GM21447 (cell line): ENCODE results near the gene BLTP2.
A peak's percentile ranks its signal among the peaks of the same experiment; 100 is the strongest.
"Not testable (repeated sequence)": the region's sequence is repeated elsewhere in the genome, so short reads cannot be mapped to it uniquely, and the experiment has no call there.

Experiments used
- ATAC-seq: cut with Tn5 transposase; IDR thresholded peaks from one replicate; pipeline ENCODE4 v1.9.1; 2021; ENCODE audit not compliant: unreplicated experiment

The BLTP2 gene

GRCh38 chr17:28648698-28649097 is 3.7 kb upstream of the BLTP2 start:
- no peak for ATAC-seq

GRCh38 chr17:28646039-28646754 is 1.2 kb upstream of the BLTP2 start:
- ATAC-seq = no peak

DNA sequence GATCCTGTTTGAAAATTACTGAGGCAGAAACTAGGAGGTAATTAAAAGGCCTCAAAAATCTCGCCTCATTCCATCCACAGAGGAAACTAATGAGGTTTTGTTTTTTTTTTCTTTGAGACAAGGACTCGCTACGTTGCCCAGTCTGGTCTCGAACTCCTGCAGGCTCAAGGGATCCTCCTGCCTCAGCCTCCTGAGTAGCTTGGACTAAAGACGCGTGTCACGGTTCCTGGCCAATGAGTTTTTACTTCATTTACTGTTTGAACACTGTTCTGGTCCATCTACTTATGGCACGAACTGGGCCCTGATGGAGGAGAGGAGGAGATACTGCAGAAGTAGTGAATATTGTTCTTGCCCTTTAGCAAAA is 600 bp upstream of the BLTP2 start:
- no peak for ATAC-seq

- ATAC-seq = peak; percentile 30
Observed at GRCh38 chr17:28643983-28644786, 773 bp downstream of the BLTP2 start.

- ATAC-seq = no peak
Observed at GRCh38 chr17:28641579-28641978, 3.4 kb downstream of the BLTP2 start.

DNA sequence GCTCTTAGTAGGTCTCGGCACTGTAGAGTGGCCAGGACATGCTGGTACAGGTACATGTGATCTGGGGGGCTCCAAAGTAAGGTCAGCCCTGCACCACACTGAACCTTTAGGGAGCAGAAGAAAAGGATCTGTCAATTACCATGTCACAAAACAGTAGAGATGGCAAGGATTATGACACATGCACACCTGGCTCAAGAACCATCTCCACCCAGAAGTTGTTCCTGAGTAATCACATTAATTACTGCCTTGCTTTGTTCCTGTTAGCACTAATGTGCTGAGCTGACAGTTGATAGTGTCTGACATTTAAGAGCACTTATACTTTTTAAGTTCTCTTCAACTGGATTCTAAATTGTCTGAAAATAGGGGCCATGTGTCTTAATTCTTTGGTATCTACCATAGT is 9.5 kb downstream of the BLTP2 start:
- ATAC-seq = no peak

GRCh38 chr17:28634206-28634865 is 10.6 kb downstream of the BLTP2 start:
- no peak for ATAC-seq

GRCh38 chr17:28626818-28627217 is 18.1 kb downstream of the BLTP2 start:
- no peak for ATAC-seq

DNA sequence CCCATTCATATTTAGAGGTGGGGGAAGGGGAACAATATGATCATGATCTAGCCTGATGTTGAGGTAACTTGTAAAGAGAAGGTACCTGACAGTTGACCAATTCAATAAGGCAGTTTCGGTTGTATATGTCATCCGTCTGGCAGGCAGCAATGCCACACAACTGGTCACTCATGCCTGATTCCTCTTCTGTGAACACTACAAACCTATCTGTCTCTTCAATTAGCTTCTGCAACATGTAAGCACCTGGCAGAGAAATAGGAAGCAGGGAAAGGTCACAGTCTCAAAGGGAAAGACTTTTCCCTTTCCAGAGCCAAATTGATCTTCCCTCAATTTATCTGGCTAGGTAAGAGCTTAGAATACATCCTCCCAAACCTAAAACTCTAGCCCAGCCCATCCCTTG is 20.8 kb downstream of the BLTP2 start:
- ATAC-seq = no peak

DNA sequence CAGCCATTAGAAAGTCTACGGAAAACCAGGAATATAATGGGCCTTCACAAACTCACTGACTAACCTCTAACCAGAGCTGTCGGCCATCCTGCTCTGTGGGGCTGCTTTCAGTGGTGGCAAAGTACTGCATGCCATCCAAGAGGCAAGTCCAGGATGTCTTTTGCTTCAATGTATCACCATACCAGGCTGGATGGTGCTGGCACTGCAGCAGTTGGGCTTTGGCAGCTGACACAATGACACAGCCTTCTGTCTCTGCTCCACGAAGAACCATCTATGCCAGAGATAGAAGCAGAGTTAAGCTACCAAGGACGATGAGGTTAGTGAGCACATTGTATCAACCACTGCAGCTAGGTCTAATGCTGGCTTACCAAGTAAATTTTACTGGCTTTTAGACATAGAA is 21.3 kb downstream of the BLTP2 start:
- ATAC-seq = no peak

GRCh38 chr17:28622186-28622585 is 22.8 kb downstream of the BLTP2 start:
- ATAC-seq = no peak

GRCh38 chr17:28620010-28620409 is 24.9 kb downstream of the BLTP2 start:
- no peak for ATAC-seq

- no peak for ATAC-seq
Observed at GRCh38 chr17:28618464-28618863, 26.5 kb downstream of the BLTP2 start.

DNA sequence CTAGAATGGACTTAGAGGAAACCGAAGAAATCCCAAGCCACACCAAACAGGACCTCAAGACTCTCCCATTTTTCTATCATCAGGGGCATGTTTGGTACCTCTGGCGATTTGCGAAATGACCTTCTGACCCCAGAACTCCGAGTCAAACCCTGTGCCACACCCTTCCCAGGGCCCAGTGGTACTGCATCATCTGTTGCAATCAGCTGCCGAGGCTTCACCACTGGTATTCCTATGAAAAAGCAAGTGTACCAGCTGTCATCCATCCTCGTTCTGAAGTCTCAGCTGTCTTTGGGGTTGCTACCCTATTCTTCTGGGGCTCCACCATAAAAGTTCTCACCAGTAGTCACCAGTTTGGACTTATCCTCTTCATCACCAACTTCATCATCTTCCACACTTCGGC is 28.7 kb downstream of the BLTP2 start:
- ATAC-seq = no peak

DNA sequence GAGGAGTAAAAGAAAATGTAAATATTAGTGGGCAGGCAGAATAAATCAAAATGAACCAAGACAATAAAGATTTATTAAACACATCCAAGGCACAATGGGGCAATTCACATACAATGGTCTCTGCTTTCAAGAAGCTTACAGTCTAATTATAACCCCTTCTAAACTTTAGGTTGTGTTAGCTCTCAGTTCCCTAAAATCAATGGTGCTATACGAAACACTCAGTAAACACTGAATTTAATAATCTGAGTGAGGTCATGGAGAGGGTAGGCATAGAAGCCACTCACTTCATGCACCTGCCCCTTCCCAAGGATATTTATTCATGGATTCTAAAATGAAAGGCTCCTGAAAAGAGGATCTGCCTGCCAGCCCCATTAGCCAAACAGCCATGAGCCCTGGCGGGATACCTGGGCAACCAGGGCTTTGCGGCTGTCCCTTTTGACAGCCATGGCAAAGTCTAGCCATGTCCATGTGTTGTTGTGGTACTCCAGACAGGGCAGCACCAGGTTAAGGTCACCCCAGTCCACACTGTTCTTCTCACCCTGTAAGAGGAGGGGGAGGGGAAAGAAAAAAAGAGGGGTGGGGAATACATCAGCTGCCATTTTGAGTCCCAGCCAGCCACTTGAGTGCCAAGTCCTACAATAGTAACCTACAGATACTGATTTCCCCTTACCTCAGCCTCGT is 29.6 kb downstream of the BLTP2 start:
- no peak for ATAC-seq

DNA sequence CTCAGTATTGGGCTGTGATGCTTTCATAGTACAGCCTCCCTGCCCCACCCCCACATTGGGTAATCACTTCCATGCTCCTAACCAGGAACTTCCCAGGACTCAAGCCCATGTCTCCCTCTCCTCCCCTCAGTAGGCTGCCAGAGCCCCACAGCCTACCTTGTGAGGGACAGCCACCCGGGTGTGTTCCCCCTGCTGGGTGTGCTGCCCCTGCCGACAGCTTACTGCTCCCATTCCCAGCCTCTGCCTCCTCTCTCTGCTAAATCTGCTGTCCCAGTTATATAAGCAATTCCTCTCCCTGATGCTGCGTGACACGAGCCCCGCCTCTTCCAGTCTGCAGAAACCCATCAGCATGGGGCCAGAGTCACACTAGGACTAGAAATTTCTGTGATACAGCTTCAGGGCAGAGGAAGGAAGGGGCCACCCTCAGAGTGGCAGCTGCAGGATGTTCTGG is 31.0 kb downstream of the BLTP2 start, which contains the start of gene RSKR:
Gene RSKR, minus strand, starts transcription at position 255 of the 451 bp plus-strand sequence. Its CDS starts 24 bp downstream, at position 231.
- no peak for ATAC-seq

DNA sequence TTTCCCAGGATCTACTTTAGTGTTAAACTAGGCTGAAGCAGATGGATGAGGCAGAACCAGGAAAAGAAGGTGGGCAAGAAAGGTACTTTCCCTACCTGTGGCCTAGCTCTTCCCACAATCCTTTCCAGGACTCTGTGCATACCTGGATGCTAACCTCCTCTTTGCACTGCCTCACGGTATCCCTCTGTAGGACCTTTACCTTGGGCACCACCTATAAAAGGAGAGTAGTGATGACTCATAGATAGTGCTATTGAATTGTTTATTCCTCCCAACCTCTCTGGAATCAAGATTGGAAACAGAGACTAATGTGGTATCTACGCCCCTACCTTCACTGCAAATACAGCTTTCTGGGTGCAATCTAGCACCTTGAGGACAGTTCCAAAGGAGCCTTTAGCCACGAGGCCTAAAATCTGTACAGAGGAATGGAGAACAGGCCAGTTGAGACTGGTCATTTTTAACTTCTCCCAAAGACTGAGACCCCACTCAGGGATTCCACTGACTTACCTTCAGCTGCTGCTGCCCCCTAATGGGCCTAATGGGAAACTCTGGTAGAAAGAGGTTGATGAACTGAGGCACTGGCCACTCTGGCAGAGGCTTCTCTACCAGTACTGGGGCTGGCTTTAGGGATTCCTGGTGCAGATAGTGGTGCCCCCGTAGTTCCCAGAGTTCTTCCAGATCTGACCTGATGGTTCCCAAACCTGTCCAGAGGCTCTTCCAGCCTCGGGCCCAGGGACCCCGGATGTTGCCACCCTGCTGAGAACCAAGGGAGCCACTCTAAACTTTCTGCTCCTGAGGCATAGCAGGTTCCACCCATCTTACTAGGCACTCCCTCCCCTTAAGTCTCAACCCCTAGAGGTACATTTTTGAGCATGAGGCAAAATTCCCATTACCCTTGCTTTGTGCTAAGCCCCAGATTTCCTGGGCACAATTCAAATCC is 31.8 kb downstream of the BLTP2 start:
- no peak for ATAC-seq

- ATAC-seq = no peak
Observed at GRCh38 chr17:28612531-28612930, 32.4 kb downstream of the BLTP2 start.

DNA sequence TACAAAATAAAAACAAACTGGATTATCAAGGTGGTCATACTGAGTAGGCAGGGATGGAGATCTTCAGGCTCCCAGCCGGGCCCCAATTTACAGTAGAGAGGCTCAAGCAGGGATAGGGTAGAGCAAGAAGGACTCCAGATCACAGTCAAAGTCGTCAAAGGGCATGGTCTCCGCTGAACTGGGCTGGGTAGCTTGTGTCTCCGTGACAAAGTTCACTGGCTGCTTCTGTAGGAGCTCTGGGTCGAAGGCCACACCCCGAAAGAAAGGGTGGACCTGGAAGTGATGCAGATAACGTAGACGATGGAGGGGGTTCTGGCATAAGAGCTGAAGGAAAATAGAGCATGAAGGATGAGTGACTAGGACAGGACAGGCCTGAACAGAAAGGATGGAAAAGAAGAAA is 34.6 kb downstream of the BLTP2 start:
- ATAC-seq = no peak

GRCh38 chr17:28604031-28604430 is 40.9 kb downstream of the BLTP2 start:
- not testable (repeated sequence) for ATAC-seq
